Measurements from ENCODE around the gene COPS3.
"Not testable (repeated sequence)": the region's sequence is repeated elsewhere in the genome, so short reads cannot be mapped to it uniquely, and the experiment has no call there.

Gene COPS3

GRCh38 chr17:17301659-17302058 is 20.6 kb upstream of the COPS3 start:
- not testable (repeated sequence) for DNase-seq

- DNase-seq, result no peak
These were observed 19.9 kb upstream of the COPS3 start for GRCh38 chr17:17300624-17301568.

- DNase-seq, result no peak
These were observed 17.1 kb upstream of the COPS3 start for GRCh38 chr17:17298108-17298507.

GRCh38 chr17:17297217-17297616 is 16.2 kb upstream of the COPS3 start:
- DNase-seq, result no peak

GRCh38 chr17:17295141-17295540 is 14.1 kb upstream of the COPS3 start:
- DNase-seq, result no peak

GRCh38 chr17:17289701-17290100 is 8.7 kb upstream of the COPS3 start:
- no peak for DNase-seq

- no peak for DNase-seq
These were observed 8.0 kb upstream of the COPS3 start for GRCh38 chr17:17289086-17289485.

GRCh38 chr17:17285951-17286350 is 4.9 kb upstream of the COPS3 start:
- DNase-seq, result no peak

- no peak for DNase-seq
These were observed 1.7 kb downstream of the COPS3 start for GRCh38 chr17:17279316-17279715.

- not testable (repeated sequence) for DNase-seq
These were observed 3.6 kb downstream of the COPS3 start for GRCh38 chr17:17277431-17277830.

GRCh38 chr17:17275971-17276370 is 5.1 kb downstream of the COPS3 start:
- DNase-seq, result no peak

- no peak for DNase-seq
These were observed 10.9 kb downstream of the COPS3 start for GRCh38 chr17:17269926-17270773.

GRCh38 chr17:17264430-17264829 is 16.6 kb downstream of the COPS3 start:
- no peak for DNase-seq

GRCh38 chr17:17258998-17259397 is 22.0 kb downstream of the COPS3 start:
- no peak for DNase-seq

- DNase-seq, result no peak
These were observed 23.0 kb downstream of the COPS3 start for GRCh38 chr17:17258011-17258410.

GRCh38 chr17:17256316-17256715 is 24.7 kb downstream of the COPS3 start:
- no peak for DNase-seq

GRCh38 chr17:17255689-17256088 is 25.4 kb downstream of the COPS3 start:
- DNase-seq, result not testable (repeated sequence)

- no peak for DNase-seq
These were observed 27.0 kb downstream of the COPS3 start for GRCh38 chr17:17254036-17254435.

- DNase-seq, result no peak
These were observed 27.6 kb downstream of the COPS3 start for GRCh38 chr17:17253406-17253805.

- DNase-seq, result no peak
These were observed 28.8 kb downstream of the COPS3 start for GRCh38 chr17:17252149-17252661.

- DNase-seq, result no peak
These were observed 34.2 kb downstream of the COPS3 start for GRCh38 chr17:17246879-17247278.

GRCh38 chr17:17243163-17243562 is 37.9 kb downstream of the COPS3 start:
- DNase-seq, result no peak

- no peak for DNase-seq
These were observed 38.8 kb downstream of the COPS3 start for GRCh38 chr17:17242246-17242645.

- no peak for DNase-seq
These were observed 39.4 kb downstream of the COPS3 start for GRCh38 chr17:17241656-17242055.

Measured in DMS 273 treated with DMSO at 0.1 percent for 48 hours (cell line).